ENCODE data around the gene SMIM44. TPM values are rescaled to one million over a fixed set of nuclear protein-coding genes. Genes with fewer than 3 reads are reported as not detected.
A peak's percentile ranks its signal among the peaks of the same experiment; 100 is the strongest.

SMIM44 gene
- total RNA-seq, 1 donor from 2014 or later, result not detected

DNA sequence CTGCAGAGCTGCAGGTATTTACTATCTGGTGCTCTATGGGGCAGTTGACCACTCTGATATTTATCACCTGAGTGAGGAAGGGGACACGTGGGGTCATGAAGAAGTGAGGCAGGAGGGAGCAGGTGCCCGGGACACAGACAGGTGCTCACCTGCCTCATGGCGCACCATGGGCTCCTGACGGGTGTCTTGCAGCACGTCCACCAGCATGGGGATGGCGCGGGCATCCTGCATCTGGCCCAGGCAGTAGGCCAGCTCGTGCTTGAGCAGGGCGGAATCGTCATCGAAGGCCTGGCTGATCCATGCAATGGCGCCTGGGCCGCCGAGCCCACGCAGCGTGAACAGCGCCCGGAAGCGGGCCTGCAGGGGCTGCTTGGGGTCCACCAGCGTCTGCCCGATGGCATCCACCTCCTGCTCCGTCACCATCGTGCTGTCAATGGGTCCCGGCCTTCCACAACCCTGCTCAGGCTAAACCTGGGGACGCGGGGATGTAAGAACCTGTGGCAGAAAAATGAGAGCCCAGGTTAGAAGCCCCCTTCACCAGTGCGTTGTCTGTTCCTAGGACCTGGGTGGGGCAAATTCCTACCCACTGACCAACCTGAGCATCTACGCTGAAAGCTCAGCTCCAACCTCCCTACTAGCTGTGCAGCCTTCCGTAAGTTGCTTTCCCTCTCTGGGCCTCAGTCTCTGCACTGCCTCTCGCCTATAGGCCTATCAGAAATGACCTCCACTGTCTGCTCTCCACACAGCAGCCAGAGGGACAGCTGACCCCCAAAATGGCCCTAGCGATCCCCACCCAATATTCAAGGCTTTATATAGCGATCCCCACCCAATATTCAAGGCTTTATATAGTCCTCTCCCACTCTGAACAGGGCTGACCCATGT, 13.4 kb upstream of the SMIM44 start:
- H3K36me3 ChIP-seq, result peaks cover 49% of the 10 kb centered on the region
- ATAC-seq, result no peak
- TF ChIP-seq, protein P1, sequence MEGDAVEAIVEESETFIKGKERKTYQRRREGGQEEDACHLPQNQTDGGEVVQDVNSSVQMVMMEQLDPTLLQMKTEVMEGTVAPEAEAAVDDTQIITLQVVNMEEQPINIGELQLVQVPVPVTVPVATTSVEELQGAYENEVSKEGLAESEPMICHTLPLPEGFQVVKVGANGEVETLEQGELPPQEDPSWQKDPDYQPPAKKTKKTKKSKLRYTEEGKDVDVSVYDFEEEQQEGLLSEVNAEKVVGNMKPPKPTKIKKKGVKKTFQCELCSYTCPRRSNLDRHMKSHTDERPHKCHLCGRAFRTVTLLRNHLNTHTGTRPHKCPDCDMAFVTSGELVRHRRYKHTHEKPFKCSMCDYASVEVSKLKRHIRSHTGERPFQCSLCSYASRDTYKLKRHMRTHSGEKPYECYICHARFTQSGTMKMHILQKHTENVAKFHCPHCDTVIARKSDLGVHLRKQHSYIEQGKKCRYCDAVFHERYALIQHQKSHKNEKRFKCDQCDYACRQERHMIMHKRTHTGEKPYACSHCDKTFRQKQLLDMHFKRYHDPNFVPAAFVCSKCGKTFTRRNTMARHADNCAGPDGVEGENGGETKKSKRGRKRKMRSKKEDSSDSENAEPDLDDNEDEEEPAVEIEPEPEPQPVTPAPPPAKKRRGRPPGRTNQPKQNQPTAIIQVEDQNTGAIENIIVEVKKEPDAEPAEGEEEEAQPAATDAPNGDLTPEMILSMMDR (IDR thresholded peaks at IDR 0.05), result no peak

DNA sequence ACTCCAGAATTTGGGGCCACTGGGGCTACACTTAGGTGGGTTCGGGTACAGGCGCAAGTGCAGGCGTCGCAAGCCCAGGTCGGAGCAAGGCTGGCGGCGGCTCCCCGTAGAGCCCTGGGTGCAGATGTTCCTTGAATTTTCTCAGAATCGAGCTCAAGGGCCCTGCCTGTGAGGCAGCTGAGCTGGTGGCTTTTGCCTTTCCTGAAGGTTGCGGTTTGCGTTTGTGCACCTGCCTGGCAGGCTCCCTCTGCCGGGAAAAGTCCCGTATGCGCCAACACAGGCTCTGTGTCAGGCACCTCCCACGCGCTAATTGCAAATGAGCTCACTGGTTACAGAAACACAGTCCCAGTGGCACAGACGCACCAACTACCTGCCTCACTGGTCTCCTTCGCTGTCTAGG, 11.3 kb upstream of the SMIM44 start:
- Histone ChIP-seq H3K4me3 (no peak overlapping the region), H3K27me3 (ENCODE audit: low read depth) (no peaks in the 10 kb centered on the region), H3K9me3 (no peaks in the 10 kb centered on the region), H3K27ac (no peak overlapping the region), H3K36me3 (peaks cover 59% of the 10 kb centered on the region), H3K4me1 (peaks cover 2% of the 10 kb centered on the region)
- DNase-seq, result no peak
- TF ChIP-seq, protein P1 (IDR thresholded peaks at IDR 0.05), result no peak
- intact Hi-C loops (cut with DNase I), result no loop called here
- no peak for ATAC-seq

More for the DNA sequence above, 13.4 kb upstream of the SMIM44 start:
- no peak for DNase-seq
- Histone ChIP-seq H3K4me3 (no peak overlapping the region), H3K27ac (no peak overlapping the region), H3K4me1 (peaks cover 11% of the 10 kb centered on the region), H3K27me3 (ENCODE audit: low read depth) (no peaks in the 10 kb centered on the region), H3K9me3 (no peaks in the 10 kb centered on the region)
- intact Hi-C loops (cut with DNase I), result no loop called here

GRCh38 chr19:3494051-3494450, 10.8 kb upstream of the SMIM44 start:
- H3K4me1 ChIP-seq, result no peaks in the 10 kb centered on the region
- H3K36me3 ChIP-seq, result peaks cover 59% of the 10 kb centered on the region
- DNase-seq, result no peak
- peak in 1 of 2 donors; percentile 13 for ATAC-seq
- no peak overlapping the region for H3K4me3 ChIP-seq
- intact Hi-C loops (cut with DNase I), result no loop called here
- no peak overlapping the region for H3K27ac ChIP-seq
- TF ChIP-seq, protein P1 (IDR thresholded peaks at IDR 0.05), result no peak
- H3K27me3 ChIP-seq (ENCODE audit: low read depth), result no peaks in the 10 kb centered on the region
- no peaks in the 10 kb centered on the region for H3K9me3 ChIP-seq

GRCh38 chr19:3493651-3494050, 10.4 kb upstream of the SMIM44 start:
- intact Hi-C loops (cut with DNase I), result no loop called here
- H3K27ac ChIP-seq, result no peak overlapping the region
- H3K9me3 ChIP-seq, result no peaks in the 10 kb centered on the region
- peaks cover 59% of the 10 kb centered on the region for H3K36me3 ChIP-seq
- TF ChIP-seq, protein P1 (IDR thresholded peaks at IDR 0.05), result no peak
- no peaks in the 10 kb centered on the region for H3K4me1 ChIP-seq
- DNase-seq, result no peak
- ATAC-seq, result no peak
- H3K4me3 ChIP-seq, result no peak overlapping the region
- no peaks in the 10 kb centered on the region for H3K27me3 ChIP-seq (ENCODE audit: low read depth)

DNA sequence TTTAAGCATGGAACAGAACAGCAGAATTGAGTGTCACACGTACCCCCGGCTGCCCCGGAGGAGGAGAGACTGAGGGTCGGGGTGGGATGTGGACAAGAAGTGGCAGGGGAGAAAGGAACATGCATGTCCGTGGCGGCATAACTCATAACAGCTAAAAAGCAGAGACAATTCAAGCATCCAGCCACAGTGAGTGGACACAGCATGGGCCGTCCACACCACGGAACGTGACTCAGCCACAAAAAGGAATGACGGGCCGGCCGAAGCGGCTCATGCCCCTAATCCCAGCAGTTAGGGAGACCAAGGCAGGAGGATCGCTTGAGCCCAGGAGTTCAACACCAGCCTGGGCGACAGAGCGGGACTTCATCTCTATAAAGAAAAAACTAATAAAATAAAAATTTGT, 9.7 kb upstream of the SMIM44 start:
- intact Hi-C loops (cut with DNase I), result no loop called here
- TF ChIP-seq, protein P1 (IDR thresholded peaks at IDR 0.05), result no peak
- Histone ChIP-seq H3K36me3 (peaks cover 59% of the 10 kb centered on the region), H3K27me3 (ENCODE audit: low read depth) (no peaks in the 10 kb centered on the region), H3K4me3 (no peak overlapping the region), H3K27ac (no peak overlapping the region), H3K4me1 (no peaks in the 10 kb centered on the region), H3K9me3 (no peaks in the 10 kb centered on the region)
- DNase-seq, result no peak
- no peak for ATAC-seq
